Measurements from ENCODE around the gene SDF2L1. TPM values are rescaled to one million over a fixed set of nuclear protein-coding genes. Genes with fewer than 3 reads are reported as not detected.

SDF2L1 gene
- total and polyA plus RNA-seq, 9 of the 15 experiments (the other 6 are each of a cell fraction or from before 2014, with no cell fraction given), result 15.1 to 989 (median 124) TPM

DNA sequence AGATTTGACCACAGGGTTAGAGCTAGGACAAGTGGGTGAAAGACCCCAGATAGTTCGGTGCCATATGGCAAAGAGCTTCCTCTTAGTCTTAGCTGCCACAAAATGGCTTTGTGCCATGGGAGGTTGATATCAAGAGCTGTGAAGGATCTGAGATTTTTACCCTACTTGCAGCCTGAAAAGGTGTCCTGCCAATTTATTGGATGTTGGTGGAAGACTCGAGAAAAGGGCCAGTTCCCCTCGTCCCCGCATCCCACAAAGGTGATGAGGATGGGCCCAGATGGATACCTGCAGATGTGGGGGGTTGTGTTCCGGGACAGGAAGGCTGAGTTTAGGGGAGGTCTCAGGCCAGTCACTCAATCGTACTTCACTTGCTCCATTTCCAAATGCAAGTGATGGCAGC lies 39.5 kb upstream of the SDF2L1 start (continued):
- TF ChIP-seq, protein P1, sequence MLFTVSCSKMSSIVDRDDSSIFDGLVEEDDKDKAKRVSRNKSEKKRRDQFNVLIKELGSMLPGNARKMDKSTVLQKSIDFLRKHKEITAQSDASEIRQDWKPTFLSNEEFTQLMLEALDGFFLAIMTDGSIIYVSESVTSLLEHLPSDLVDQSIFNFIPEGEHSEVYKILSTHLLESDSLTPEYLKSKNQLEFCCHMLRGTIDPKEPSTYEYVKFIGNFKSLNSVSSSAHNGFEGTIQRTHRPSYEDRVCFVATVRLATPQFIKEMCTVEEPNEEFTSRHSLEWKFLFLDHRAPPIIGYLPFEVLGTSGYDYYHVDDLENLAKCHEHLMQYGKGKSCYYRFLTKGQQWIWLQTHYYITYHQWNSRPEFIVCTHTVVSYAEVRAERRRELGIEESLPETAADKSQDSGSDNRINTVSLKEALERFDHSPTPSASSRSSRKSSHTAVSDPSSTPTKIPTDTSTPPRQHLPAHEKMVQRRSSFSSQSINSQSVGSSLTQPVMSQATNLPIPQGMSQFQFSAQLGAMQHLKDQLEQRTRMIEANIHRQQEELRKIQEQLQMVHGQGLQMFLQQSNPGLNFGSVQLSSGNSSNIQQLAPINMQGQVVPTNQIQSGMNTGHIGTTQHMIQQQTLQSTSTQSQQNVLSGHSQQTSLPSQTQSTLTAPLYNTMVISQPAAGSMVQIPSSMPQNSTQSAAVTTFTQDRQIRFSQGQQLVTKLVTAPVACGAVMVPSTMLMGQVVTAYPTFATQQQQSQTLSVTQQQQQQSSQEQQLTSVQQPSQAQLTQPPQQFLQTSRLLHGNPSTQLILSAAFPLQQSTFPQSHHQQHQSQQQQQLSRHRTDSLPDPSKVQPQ (CRISPR knock-in tag; IDR thresholded peaks at IDR 0.05; ENCODE audit: borderline replicate concordance), result no peak
- TF ChIP-seq YY1 (IDR thresholded peaks at IDR 0.05; ENCODE audit: borderline replicate concordance in 1 of 3, control insufficient read depth in 1 of 3, extremely low read depth in 1 of 3, insufficient read depth in 3 of 3, insufficient read length in 1 of 3, insufficient replicate concordance in 2 of 3, low read depth in 1 of 3, low read length in 2 of 3) (peak in 1 of 3 experiments; percentile 35), GTF2A2 (tag; IDR thresholded peaks at IDR 0.05) (no peak), FOXA3 (CRISPR knock-in tag; conservative IDR thresholded peaks at IDR 0.05 in 1 of 2, IDR thresholded peaks at IDR 0.05 in 1 of 2) (peak in 1 of 2 experiments; percentile 69; a peak in 1 of 4 replicates), ELF2 (CRISPR knock-in tag; IDR thresholded peaks at IDR 0.05) (no peak), HMG20A (CRISPR knock-in tag; conservative IDR thresholded peaks at IDR 0.05) (no peak), TAF7 (tag; IDR thresholded peaks at IDR 0.05) (no peak), GABPB2 (CRISPR knock-in tag; conservative IDR thresholded peaks at IDR 0.05) (no peak), ZNF140 (CRISPR knock-in tag; IDR thresholded peaks at IDR 0.05) (no peak)
- TF ChIP-seq, protein P2, sequence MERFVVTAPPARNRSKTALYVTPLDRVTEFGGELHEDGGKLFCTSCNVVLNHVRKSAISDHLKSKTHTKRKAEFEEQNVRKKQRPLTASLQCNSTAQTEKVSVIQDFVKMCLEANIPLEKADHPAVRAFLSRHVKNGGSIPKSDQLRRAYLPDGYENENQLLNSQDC (CRISPR knock-in tag; IDR thresholded peaks at IDR 0.05), result no peak; the same call in 1 of the 2 replicates
- TF ChIP-seq, protein P3, sequence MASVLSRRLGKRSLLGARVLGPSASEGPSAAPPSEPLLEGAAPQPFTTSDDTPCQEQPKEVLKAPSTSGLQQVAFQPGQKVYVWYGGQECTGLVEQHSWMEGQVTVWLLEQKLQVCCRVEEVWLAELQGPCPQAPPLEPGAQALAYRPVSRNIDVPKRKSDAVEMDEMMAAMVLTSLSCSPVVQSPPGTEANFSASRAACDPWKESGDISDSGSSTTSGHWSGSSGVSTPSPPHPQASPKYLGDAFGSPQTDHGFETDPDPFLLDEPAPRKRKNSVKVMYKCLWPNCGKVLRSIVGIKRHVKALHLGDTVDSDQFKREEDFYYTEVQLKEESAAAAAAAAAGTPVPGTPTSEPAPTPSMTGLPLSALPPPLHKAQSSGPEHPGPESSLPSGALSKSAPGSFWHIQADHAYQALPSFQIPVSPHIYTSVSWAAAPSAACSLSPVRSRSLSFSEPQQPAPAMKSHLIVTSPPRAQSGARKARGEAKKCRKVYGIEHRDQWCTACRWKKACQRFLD (CRISPR knock-in tag; IDR thresholded peaks at IDR 0.05), result no peak
- TF ChIP-seq, protein P4, sequence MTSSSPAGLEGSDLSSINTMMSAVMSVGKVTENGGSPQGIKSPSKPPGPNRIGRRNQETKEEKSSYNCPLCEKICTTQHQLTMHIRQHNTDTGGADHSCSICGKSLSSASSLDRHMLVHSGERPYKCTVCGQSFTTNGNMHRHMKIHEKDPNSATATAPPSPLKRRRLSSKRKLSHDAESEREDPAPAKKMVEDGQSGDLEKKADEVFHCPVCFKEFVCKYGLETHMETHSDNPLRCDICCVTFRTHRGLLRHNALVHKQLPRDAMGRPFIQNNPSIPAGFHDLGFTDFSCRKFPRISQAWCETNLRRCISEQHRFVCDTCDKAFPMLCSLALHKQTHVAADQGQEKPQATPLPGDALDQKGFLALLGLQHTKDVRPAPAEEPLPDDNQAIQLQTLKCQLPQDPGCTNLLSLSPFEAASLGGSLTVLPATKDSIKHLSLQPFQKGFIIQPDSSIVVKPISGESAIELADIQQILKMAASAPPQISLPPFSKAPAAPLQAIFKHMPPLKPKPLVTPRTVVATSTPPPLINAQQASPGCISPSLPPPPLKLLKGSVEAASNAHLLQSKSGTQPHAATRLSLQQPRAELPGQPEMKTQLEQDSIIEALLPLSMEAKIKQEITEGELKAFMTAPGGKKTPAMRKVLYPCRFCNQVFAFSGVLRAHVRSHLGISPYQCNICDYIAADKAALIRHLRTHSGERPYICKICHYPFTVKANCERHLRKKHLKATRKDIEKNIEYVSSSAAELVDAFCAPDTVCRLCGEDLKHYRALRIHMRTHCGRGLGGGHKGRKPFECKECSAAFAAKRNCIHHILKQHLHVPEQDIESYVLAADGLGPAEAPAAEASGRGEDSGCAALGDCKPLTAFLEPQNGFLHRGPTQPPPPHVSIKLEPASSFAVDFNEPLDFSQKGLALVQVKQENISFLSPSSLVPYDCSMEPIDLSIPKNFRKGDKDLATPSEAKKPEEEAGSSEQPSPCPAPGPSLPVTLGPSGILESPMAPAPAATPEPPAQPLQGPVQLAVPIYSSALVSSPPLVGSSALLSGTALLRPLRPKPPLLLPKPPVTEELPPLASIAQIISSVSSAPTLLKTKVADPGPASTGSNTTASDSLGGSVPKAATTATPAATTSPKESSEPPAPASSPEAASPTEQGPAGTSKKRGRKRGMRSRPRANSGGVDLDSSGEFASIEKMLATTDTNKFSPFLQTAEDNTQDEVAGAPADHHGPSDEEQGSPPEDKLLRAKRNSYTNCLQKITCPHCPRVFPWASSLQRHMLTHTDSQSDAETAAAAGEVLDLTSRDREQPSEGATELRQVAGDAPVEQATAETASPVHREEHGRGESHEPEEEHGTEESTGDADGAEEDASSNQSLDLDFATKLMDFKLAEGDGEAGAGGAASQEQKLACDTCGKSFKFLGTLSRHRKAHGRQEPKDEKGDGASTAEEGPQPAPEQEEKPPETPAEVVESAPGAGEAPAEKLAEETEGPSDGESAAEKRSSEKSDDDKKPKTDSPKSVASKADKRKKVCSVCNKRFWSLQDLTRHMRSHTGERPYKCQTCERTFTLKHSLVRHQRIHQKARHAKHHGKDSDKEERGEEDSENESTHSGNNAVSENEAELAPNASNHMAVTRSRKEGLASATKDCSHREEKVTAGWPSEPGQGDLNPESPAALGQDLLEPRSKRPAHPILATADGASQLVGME (CRISPR knock-in tag; IDR thresholded peaks at IDR 0.05), result no peak
